HG03196 (cell line): ENCODE data around the gene PAQR5.
"Not testable (repeated sequence)": the region's sequence is repeated elsewhere in the genome, so short reads cannot be mapped to it uniquely, and the experiment has no call there.

ENCODE experiments used
- ATAC-seq: cut with Tn5 transposase; IDR thresholded peaks from one replicate; pipeline ENCODE4 v1.9.1; 2021; ENCODE audit not compliant: unreplicated experiment

PAQR5 gene

GRCh38 chr15:69346112-69346511, 47.4 kb downstream of the PAQR5 start:
- no peak for ATAC-seq

- ATAC-seq: no peak
Observed at GRCh38 chr15:69351333-69351732, 52.6 kb downstream of the PAQR5 start.

- ATAC-seq: no peak
Observed at GRCh38 chr15:69351884-69352283, 53.2 kb downstream of the PAQR5 start.

- ATAC-seq: no peak
Observed at GRCh38 chr15:69357773-69358771, 59.4 kb downstream of the PAQR5 start.

- no peak for ATAC-seq
Observed at GRCh38 chr15:69358850-69359249, 60.1 kb downstream of the PAQR5 start.

GRCh38 chr15:69359722-69360121, 61.0 kb downstream of the PAQR5 start:
- ATAC-seq: no peak

GRCh38 chr15:69360642-69361041, 61.9 kb downstream of the PAQR5 start:
- ATAC-seq: no peak

GRCh38 chr15:69367236-69367635, 68.5 kb downstream of the PAQR5 start:
- no peak for ATAC-seq

GRCh38 chr15:69369631-69370030, 70.9 kb downstream of the PAQR5 start:
- no peak for ATAC-seq

- ATAC-seq: no peak
Observed at GRCh38 chr15:69373406-69373805, 74.7 kb downstream of the PAQR5 start.

- ATAC-seq: no peak
Observed at GRCh38 chr15:69375151-69375790, 76.6 kb downstream of the PAQR5 start.

GRCh38 chr15:69377216-69377970, 78.7 kb downstream of the PAQR5 start:
- ATAC-seq: no peak

GRCh38 chr15:69380100-69380725, 81.5 kb downstream of the PAQR5 start:
- ATAC-seq: no peak

GRCh38 chr15:69380726-69381105, 82.0 kb downstream of the PAQR5 start:
- no peak for ATAC-seq

- not testable (repeated sequence) for ATAC-seq
Observed at GRCh38 chr15:69382176-69382575, 83.5 kb downstream of the PAQR5 start.

GRCh38 chr15:69384066-69384465, 85.4 kb downstream of the PAQR5 start:
- not testable (repeated sequence) for ATAC-seq

- ATAC-seq: no peak
Observed at GRCh38 chr15:69384626-69385598, 86.2 kb downstream of the PAQR5 start.

GRCh38 chr15:69385831-69386230, 87.1 kb downstream of the PAQR5 start:
- ATAC-seq: no peak

GRCh38 chr15:69386284-69386683, 87.6 kb downstream of the PAQR5 start:
- ATAC-seq: no peak

- ATAC-seq: no peak
Observed at GRCh38 chr15:69388260-69388705, 89.6 kb downstream of the PAQR5 start.
